IMR-90 (cell line): ENCODE data around the gene SF3B1. TPM values are rescaled to one million over a fixed set of nuclear protein-coding genes. Genes with fewer than 3 reads are reported as not detected.

Experiments used
- ATAC-seq: fragments of 200-7000 bp; cut with Tn5 transposase; 2 replicates; pipeline ENCODE4 v1.9.1; 2020; ENCODE audit warnings: low read depth, mild to moderate bottlenecking, moderate library complexity
- BruUV-seq: library from RNA; stranded (reverse); fragments of 400-500 nt; replicated peaks from 2 replicates; lab custom pipeline; 2021; lab: Mats Ljungman, UMichigan
- CTCF ChIA-PET: fragments of 300-600 bp; formaldehyde crosslinking; extraction: SDS; loops from one replicate; lab custom pipeline; 2021; ENCODE audit warnings: antibody characterized with exemption; lab: Yijun Ruan, JAX
- POLR2A ChIA-PET: fragments of 300-600 bp; sonication (Branson Sonifier 250); formaldehyde crosslinking; loops from one replicate; lab custom pipeline; 2022; ENCODE audit warnings: antibody characterized with exemption; ENCODE audit not compliant: unreplicated experiment; lab: Charles Lee
- DNase-seq: peaks from one replicate; pipeline ENCODE4 v3.0.0; 2013
- H2AFZ ChIP-seq: replicated peaks from 2 replicates; pipeline ENCODE3; 2013; ENCODE audit warnings: low read length, mild to moderate bottlenecking; ENCODE audit not compliant: poor library complexity
- H2AK5ac ChIP-seq: 2 replicates; pipeline ENCODE4 v1.6.1; 2013; ENCODE audit warnings: low read depth, low read length, inconsistent platforms
- H2AK9ac ChIP-seq: replicated peaks from 2 replicates; pipeline ENCODE3; 2013; ENCODE audit warnings: mild to moderate bottlenecking, low read depth, low read length, moderate library complexity; ENCODE audit not compliant: poor library complexity
- H2BK120ac ChIP-seq: 2 replicates; pipeline ENCODE4 v1.6.1; 2013; ENCODE audit warnings: low read depth, low read length, inconsistent platforms
- H2BK15ac ChIP-seq: 3 replicates; pipeline ENCODE4 v1.6.1; 2013; ENCODE audit warnings: low read depth, low read length, inconsistent platforms
- H2BK20ac ChIP-seq: 2 replicates; pipeline ENCODE4 v1.6.1; 2013; ENCODE audit warnings: low read depth, mild to moderate bottlenecking, inconsistent platforms, low read length, moderate library complexity
- H2BK5ac ChIP-seq: 2 replicates; pipeline ENCODE4 v1.6.1; 2013; ENCODE audit warnings: mild to moderate bottlenecking, low read depth, low read length, inconsistent platforms; ENCODE audit not compliant: poor library complexity, severe bottlenecking
- H3K14ac ChIP-seq: replicated peaks from 2 replicates; pipeline ENCODE4 v1.6.1; 2013; ENCODE audit warnings: low read depth, low read length, inconsistent platforms
- H3K18ac ChIP-seq: 2 replicates; pipeline ENCODE4 v1.6.1; 2013; ENCODE audit warnings: low read depth, low read length, control low read depth
- H3K23ac ChIP-seq: 2 replicates; pipeline ENCODE4 v1.6.1; 2013; ENCODE audit warnings: low read depth, low read length, inconsistent platforms
- H3K27ac ChIP-seq: 2 replicates; pipeline ENCODE4 v1.5.1; 2013; ENCODE audit warnings: mild to moderate bottlenecking, control low read depth, low read length; ENCODE audit not compliant: insufficient read depth
- H3K27me3 ChIP-seq: 2 replicates; pipeline ENCODE4 v1.6.1; 2013; ENCODE audit warnings: low read length; ENCODE audit not compliant: control insufficient read depth, insufficient read depth
- H3K36me3 ChIP-seq: 2 replicates; pipeline ENCODE4 v1.6.1; 2013; ENCODE audit warnings: low read length, mixed read lengths; ENCODE audit not compliant: control insufficient read depth, insufficient read depth
- H3K4ac ChIP-seq: 2 replicates; pipeline ENCODE4 v1.6.1; 2013; ENCODE audit warnings: low read depth, low read length, inconsistent platforms
- H3K4me1 ChIP-seq: 2 replicates; pipeline ENCODE4 v1.6.1; 2013; ENCODE audit warnings: low read length, mixed read lengths; ENCODE audit not compliant: control insufficient read depth, insufficient read depth
- H3K4me2 ChIP-seq: 2 replicates; pipeline ENCODE4 v1.6.1; 2013; ENCODE audit warnings: low read depth, mild to moderate bottlenecking, control low read depth, low read length, moderate library complexity
- H3K4me3 ChIP-seq: 2 replicates; pipeline ENCODE4 v1.5.1; 2013; ENCODE audit warnings: low read depth, mild to moderate bottlenecking, control low read depth, low read length, moderate library complexity; ENCODE audit not compliant: insufficient read depth
- H3K56ac ChIP-seq: 2 replicates; pipeline ENCODE4 v1.6.1; 2013; ENCODE audit warnings: low read length, inconsistent platforms; ENCODE audit not compliant: insufficient read depth; ENCODE audit errors: extremely low read depth
- H3K79me1 ChIP-seq, 2 experiments: 2 replicates each; pipeline ENCODE4 v1.6.1; 2013; ENCODE audit warnings: low read length in 2 of 2, inconsistent platforms in 1 of 2, low read depth in 1 of 2
- H3K9ac ChIP-seq: 2 replicates; pipeline ENCODE4 v1.6.1; 2013; ENCODE audit warnings: low read depth, low read length, control low read depth
- H3K9me1 ChIP-seq: 2 replicates; pipeline ENCODE4 v1.6.1; 2013; ENCODE audit warnings: low read length, inconsistent platforms; ENCODE audit not compliant: insufficient read depth
- H3K9me3 ChIP-seq: 2 replicates; pipeline ENCODE4 v1.6.1; 2013; ENCODE audit warnings: low read length; ENCODE audit not compliant: control insufficient read depth, insufficient read depth
- H4K20me1 ChIP-seq: 2 replicates; pipeline ENCODE4 v1.6.1; 2013; ENCODE audit warnings: low read length, inconsistent platforms; ENCODE audit not compliant: insufficient read depth
- H4K5ac ChIP-seq: 2 replicates; pipeline ENCODE4 v1.6.1; 2013; ENCODE audit warnings: mild to moderate bottlenecking, low read depth, low read length, control low read depth
- H4K8ac ChIP-seq, 2 experiments: 2 replicates each; pipeline ENCODE4 v1.6.1; 2013; ENCODE audit warnings: low read depth in 2 of 2, low read length in 2 of 2, control low read depth in 1 of 2, inconsistent platforms in 1 of 2
- H4K91ac ChIP-seq: 2 replicates; pipeline ENCODE4 v1.6.1; 2013; ENCODE audit warnings: low read depth, low read length, inconsistent platforms; ENCODE audit not compliant: insufficient read depth
- BHLHE40 ChIP-seq: fragments of 150-350 bp; IDR thresholded peaks from 2 replicates; pipeline ENCODE4 v1.6.1; 2016; ENCODE audit warnings: mild to moderate bottlenecking, low read depth, low read length
- CEBPB ChIP-seq: IDR thresholded peaks from 2 replicates; pipeline ENCODE4 v1.6.1; 2012; ENCODE audit warnings: low read depth, low read length, improper control_type of control experiment
- CHD1 ChIP-seq: IDR thresholded peaks from 2 replicates; pipeline ENCODE4 v1.6.1; 2012; ENCODE audit warnings: low read depth, low read length, improper control_type of control experiment
- FOS ChIP-seq: fragments of 150-350 bp; IDR thresholded peaks from 2 replicates; pipeline ENCODE4 v1.6.1; 2016; ENCODE audit warnings: low read depth, low read length
- MAFK ChIP-seq: IDR thresholded peaks from 2 replicates; pipeline ENCODE4 v1.6.1; 2012; ENCODE audit warnings: low read depth, low read length, improper control_type of control experiment
- MAZ ChIP-seq: IDR thresholded peaks from 2 replicates; pipeline ENCODE4 v1.6.1; 2012; ENCODE audit warnings: low read depth, mild to moderate bottlenecking, low read length, improper control_type of control experiment, moderate library complexity, borderline replicate concordance
- MXI1 ChIP-seq: IDR thresholded peaks from 2 replicates; pipeline ENCODE4 v1.6.1; 2012; ENCODE audit warnings: low read depth, mild to moderate bottlenecking, low read length, moderate library complexity, borderline replicate concordance
- NFE2L2 ChIP-seq: fragments of 150-350 bp; IDR thresholded peaks from 2 replicates; pipeline ENCODE4 v1.6.1; 2016; ENCODE audit warnings: low read depth, mild to moderate bottlenecking, low read length
- POLR2A ChIP-seq: IDR thresholded peaks from 2 replicates; pipeline ENCODE4 v1.6.1; 2012; ENCODE audit warnings: mild to moderate bottlenecking, low read depth, low read length
- RAD21 ChIP-seq: IDR thresholded peaks from 2 replicates; pipeline ENCODE4 v1.6.1; 2012; ENCODE audit warnings: low read length, improper control_type of control experiment
- RCOR1 ChIP-seq: IDR thresholded peaks from 2 replicates; pipeline ENCODE4 v1.6.1; 2012; ENCODE audit warnings: mild to moderate bottlenecking, low read length, improper control_type of control experiment; ENCODE audit not compliant: insufficient replicate concordance
- RFX5 ChIP-seq: IDR thresholded peaks from 2 replicates; pipeline ENCODE4 v1.8.0; 2012; ENCODE audit warnings: low read depth, mild to moderate bottlenecking, low read length, moderate library complexity
- SMC3 ChIP-seq: fragments of 150-350 bp; IDR thresholded peaks from 2 replicates; pipeline ENCODE4 v1.6.1; 2016; ENCODE audit warnings: low read depth, mild to moderate bottlenecking, antibody characterized with exemption, low read length, moderate library complexity
- WGBS, 2 experiments: methylation state at CpG; one replicate each; pipeline versions ENCODE4 v1.1.5 to v1.1.7; 2013; ENCODE audit warnings: missing lambda C conversion rate in 2 of 2; ENCODE audit not compliant: insufficient read length in 1 of 2; ENCODE audit errors: extremely low coverage in 2 of 2; 5-methylcytosine and 5-hydroxymethylcytosine counted together
- dilution Hi-C: fragments of 300-500 bp; cut with HindIII; formaldehyde crosslinking; loops from one replicate; pipeline ENCODE4 v1.14.3; 2018; ENCODE audit warnings: low sequenced_read_pairs; ENCODE audit not compliant: unreplicated experiment
- in situ Hi-C: fragments of 300-500 bp; cut with MboI; formaldehyde crosslinking; loops from 3 replicates; pipeline ENCODE4 v1.14.3; 2019; ENCODE audit warnings: low sequenced_read_pairs, inconsistent platforms, mixed read lengths
- intact Hi-C: fragments of 100-400 bp; cut with micrococcal nuclease; formaldehyde crosslinking; loops from 2 replicates; pipeline ENCODE4 v1.10.0; 2022
- polyA plus RNA-seq, 3 experiments: library from polyadenylated mRNA; depleted of rRNA; stranded (reverse); fragments of >200 nt; gene quantifications; 2 replicates each; pipeline ENCODE4 v1.2.3, GENCODE V29; 2012; ENCODE audit warnings: low replicate concordance in 1 of 3
- total RNA-seq: library from RNA; depleted of rRNA; stranded (reverse); fragments of >200 nt; gene quantifications from 2 replicates; pipeline ENCODE4 v1.2.3, GENCODE V29; 2012
- TF ChIP-seq, protein P1 (sequence below): conservative IDR thresholded peaks from 2 replicates; pipeline ENCODE4 v1.5.1; 2012; ENCODE audit warnings: mild to moderate bottlenecking, low read depth, low read length, improper control_type of control experiment
- TF ChIP-seq, protein P2 (sequence below): fragments of 150-350 bp; IDR thresholded peaks from 2 replicates; pipeline ENCODE4 v1.6.1; 2017; ENCODE audit warnings: mild to moderate bottlenecking, antibody characterized with exemption, low read length, low read depth
- TF ChIP-seq, protein P3 (sequence below): fragments of 150-350 bp; IDR thresholded peaks from 2 replicates; pipeline ENCODE4 v1.6.1; 2016; ENCODE audit warnings: low read depth, mild to moderate bottlenecking, low read length, moderate library complexity, borderline replicate concordance

SF3B1 gene
- total and polyA plus RNA-seq, 2 of the 4 experiments (the other 2 are of a cell fraction): 326 to 942 TPM

DNA sequence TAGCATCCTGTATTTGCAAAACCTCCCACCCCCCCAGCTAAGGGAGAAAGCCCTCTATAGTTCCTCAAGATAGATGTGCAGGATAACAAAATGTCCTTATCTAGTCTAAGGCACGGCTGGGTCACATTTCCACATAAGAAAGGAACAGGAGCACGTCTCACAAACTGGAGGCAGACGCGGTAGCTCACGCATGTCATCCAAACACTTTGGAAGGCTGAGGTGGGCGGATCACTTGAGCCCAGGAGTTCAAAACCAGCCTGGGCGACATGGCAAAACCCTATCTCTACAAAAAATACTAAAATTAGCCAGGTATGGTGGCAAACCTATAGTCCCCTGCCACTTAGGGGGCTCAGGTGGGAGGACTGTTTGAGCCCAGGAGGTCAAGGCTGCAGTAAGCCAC is 9.3 kb downstream of the SF3B1 start:
- H3K9me1 ChIP-seq: peaks cover 2% of the 10 kb centered on the region; the same call in 1 of the 2 replicates
- H3K9me3 ChIP-seq: no peaks in the 10 kb centered on the region
- H2BK20ac ChIP-seq: no peak overlapping the region
- no peak overlapping the region for H3K27ac ChIP-seq
- H3K79me1 ChIP-seq: peaks cover 4 to 12% of the 10 kb centered on the region in 2 experiments; a peak in 3 of 4 replicates
- POLR2A ChIA-PET: no interaction called here
- no peak overlapping the region for H3K18ac ChIP-seq
- H3K56ac ChIP-seq: no peak overlapping the region
- H3K4me2 ChIP-seq: no peak overlapping the region
- H3K23ac ChIP-seq: no peak overlapping the region
- H2AK9ac ChIP-seq: no peak overlapping the region
- CTCF ChIA-PET: no interaction called here
- no peaks in the 10 kb centered on the region for H3K27me3 ChIP-seq
- peaks cover 3% of the 10 kb centered on the region; the same call in 1 of the 2 replicates for H3K4me1 ChIP-seq
- in situ Hi-C loops: no loop called here
- no TSS peak for BruUV-seq
- no peak overlapping the region for H3K4ac ChIP-seq
- 47% methylated on average over 2 of the region's 7 CpGs; no CpG with 5 or more reads in 1 of the 2 experiments for WGBS, 2 experiments
- no peak overlapping the region for H2BK120ac ChIP-seq
- no peak overlapping the region for H2BK15ac ChIP-seq
- no peak overlapping the region for H2BK5ac ChIP-seq
- no peak overlapping the region for H3K4me3 ChIP-seq
- intact Hi-C loops: no loop called here
- H4K8ac ChIP-seq: no peak overlapping the region
- TF ChIP-seq, protein P1, sequence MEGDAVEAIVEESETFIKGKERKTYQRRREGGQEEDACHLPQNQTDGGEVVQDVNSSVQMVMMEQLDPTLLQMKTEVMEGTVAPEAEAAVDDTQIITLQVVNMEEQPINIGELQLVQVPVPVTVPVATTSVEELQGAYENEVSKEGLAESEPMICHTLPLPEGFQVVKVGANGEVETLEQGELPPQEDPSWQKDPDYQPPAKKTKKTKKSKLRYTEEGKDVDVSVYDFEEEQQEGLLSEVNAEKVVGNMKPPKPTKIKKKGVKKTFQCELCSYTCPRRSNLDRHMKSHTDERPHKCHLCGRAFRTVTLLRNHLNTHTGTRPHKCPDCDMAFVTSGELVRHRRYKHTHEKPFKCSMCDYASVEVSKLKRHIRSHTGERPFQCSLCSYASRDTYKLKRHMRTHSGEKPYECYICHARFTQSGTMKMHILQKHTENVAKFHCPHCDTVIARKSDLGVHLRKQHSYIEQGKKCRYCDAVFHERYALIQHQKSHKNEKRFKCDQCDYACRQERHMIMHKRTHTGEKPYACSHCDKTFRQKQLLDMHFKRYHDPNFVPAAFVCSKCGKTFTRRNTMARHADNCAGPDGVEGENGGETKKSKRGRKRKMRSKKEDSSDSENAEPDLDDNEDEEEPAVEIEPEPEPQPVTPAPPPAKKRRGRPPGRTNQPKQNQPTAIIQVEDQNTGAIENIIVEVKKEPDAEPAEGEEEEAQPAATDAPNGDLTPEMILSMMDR: no peak
- TF ChIP-seq NFE2L2: no peak
- no peak for TF ChIP-seq CEBPB
- no peak for TF ChIP-seq FOS
- TF ChIP-seq RAD21: no peak
- TF ChIP-seq, protein P2, sequence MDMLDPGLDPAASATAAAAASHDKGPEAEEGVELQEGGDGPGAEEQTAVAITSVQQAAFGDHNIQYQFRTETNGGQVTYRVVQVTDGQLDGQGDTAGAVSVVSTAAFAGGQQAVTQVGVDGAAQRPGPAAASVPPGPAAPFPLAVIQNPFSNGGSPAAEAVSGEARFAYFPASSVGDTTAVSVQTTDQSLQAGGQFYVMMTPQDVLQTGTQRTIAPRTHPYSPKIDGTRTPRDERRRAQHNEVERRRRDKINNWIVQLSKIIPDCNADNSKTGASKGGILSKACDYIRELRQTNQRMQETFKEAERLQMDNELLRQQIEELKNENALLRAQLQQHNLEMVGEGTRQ: no peak
- no peak for TF ChIP-seq MAFK
- no peak for TF ChIP-seq RFX5
- no peak for TF ChIP-seq MXI1
- TF ChIP-seq POLR2A: no peak
- no peak for TF ChIP-seq CHD1
- no peak for TF ChIP-seq BHLHE40
- TF ChIP-seq, protein P3, sequence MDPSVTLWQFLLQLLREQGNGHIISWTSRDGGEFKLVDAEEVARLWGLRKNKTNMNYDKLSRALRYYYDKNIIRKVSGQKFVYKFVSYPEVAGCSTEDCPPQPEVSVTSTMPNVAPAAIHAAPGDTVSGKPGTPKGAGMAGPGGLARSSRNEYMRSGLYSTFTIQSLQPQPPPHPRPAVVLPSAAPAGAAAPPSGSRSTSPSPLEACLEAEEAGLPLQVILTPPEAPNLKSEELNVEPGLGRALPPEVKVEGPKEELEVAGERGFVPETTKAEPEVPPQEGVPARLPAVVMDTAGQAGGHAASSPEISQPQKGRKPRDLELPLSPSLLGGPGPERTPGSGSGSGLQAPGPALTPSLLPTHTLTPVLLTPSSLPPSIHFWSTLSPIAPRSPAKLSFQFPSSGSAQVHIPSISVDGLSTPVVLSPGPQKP: no peak
- no peak for TF ChIP-seq SMC3
- no peak for TF ChIP-seq RCOR1
- no peak for TF ChIP-seq MAZ
- no peak overlapping the region for H4K91ac ChIP-seq
- DNase-seq (no peak), ATAC-seq (no peak)
- no peak overlapping the region for H4K5ac ChIP-seq
- peaks cover 95% of the 10 kb centered on the region for H4K20me1 ChIP-seq
- no peak overlapping the region for H3K14ac ChIP-seq
- H3K36me3 ChIP-seq: peaks cover 25% of the 10 kb centered on the region
- dilution Hi-C loops: no loop called here
- no peak overlapping the region for H2AFZ ChIP-seq
- H2AK5ac ChIP-seq: no peak overlapping the region
- no peak overlapping the region for H3K9ac ChIP-seq
